Measurements from ENCODE around the gene PLEKHA6.

PLEKHA6 gene

DNA sequence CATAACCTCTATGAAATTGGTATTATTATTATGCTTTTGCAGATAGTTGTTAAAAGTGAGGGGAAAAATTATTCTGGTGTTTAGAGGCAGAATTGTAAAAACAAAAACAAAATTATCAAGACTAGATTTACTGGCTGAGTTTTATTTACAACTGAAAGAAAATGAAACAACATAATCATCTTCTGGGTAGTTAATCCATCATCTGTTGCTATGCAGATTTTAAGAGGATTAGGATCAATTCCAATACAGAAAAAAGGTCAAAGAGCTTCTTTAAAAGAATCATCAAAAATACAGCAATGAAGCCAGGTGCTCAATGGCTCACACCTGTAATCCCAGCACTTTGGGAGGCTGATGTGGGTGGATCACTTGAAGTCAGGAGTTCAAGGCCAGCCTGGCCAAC is 154.2 kb downstream of the PLEKHA6 start:
- H3K4me3 ChIP-seq (ENCODE audit: low read depth, low read length) = no peak overlapping the region
- no peak for DNase-seq (ENCODE audit: low read depth)
- TF ChIP-seq, protein P1, sequence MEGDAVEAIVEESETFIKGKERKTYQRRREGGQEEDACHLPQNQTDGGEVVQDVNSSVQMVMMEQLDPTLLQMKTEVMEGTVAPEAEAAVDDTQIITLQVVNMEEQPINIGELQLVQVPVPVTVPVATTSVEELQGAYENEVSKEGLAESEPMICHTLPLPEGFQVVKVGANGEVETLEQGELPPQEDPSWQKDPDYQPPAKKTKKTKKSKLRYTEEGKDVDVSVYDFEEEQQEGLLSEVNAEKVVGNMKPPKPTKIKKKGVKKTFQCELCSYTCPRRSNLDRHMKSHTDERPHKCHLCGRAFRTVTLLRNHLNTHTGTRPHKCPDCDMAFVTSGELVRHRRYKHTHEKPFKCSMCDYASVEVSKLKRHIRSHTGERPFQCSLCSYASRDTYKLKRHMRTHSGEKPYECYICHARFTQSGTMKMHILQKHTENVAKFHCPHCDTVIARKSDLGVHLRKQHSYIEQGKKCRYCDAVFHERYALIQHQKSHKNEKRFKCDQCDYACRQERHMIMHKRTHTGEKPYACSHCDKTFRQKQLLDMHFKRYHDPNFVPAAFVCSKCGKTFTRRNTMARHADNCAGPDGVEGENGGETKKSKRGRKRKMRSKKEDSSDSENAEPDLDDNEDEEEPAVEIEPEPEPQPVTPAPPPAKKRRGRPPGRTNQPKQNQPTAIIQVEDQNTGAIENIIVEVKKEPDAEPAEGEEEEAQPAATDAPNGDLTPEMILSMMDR (IDR thresholded peaks at IDR 0.05; ENCODE audit: control insufficient read depth, extremely low read depth, insufficient read depth) = no peak

DNA sequence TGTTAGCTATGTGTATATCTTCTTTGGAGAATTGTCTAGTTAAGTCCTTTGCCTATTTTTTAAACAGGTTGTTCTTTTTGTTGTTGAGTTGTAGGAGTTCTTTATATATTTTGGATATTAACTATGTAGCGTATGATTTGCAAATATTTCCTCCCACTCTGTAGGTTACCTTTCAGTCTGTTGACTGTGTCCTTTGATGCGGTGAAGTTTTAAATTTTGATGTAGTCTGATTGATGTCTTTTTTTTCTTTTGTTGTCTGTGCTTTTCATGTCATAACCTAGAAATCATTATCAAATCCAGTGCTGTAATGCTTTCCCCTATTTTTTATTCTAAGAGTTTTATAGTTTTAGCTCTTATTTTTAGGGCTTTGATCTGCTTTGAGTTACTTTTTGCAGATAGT is 154.8 kb downstream of the PLEKHA6 start:
- no peak overlapping the region for H3K4me3 ChIP-seq (ENCODE audit: low read depth, low read length)
- TF ChIP-seq, protein P1 (IDR thresholded peaks at IDR 0.05; ENCODE audit: control insufficient read depth, extremely low read depth, insufficient read depth) = no peak
- no peak for DNase-seq (ENCODE audit: low read depth)

DNA sequence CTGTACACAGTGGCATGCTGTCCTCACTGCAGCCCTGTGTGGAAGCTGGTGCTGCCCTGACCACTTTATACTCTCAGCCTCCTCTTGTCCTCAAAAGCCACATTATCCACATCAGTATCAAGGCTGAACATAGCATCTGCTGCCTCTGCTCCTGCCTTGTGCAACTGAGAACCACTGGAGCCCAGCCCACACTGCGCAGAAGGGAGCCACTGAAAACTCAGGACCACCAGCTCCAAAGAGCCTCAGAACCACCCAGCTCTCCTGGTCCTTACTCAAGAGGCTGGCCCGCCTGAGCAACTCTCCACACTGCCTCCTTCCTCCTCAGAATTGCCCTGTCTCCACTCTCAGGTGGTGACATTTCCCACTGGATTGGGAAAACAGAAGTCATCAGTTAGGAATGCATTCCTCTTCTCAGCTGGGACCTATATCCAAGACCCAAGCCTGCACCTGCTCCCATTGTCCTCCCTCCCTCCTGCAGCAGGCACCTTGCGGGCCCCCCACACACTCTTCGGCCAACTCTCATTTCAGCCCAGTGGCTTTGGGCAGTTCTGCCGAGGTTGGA is 156.4 kb downstream of the PLEKHA6 start:
- no peak for DNase-seq (ENCODE audit: low read depth)
- TF ChIP-seq, protein P1 (IDR thresholded peaks at IDR 0.05; ENCODE audit: control insufficient read depth, extremely low read depth, insufficient read depth) = no peak
- no peak overlapping the region for H3K4me3 ChIP-seq (ENCODE audit: low read depth, low read length)

DNA sequence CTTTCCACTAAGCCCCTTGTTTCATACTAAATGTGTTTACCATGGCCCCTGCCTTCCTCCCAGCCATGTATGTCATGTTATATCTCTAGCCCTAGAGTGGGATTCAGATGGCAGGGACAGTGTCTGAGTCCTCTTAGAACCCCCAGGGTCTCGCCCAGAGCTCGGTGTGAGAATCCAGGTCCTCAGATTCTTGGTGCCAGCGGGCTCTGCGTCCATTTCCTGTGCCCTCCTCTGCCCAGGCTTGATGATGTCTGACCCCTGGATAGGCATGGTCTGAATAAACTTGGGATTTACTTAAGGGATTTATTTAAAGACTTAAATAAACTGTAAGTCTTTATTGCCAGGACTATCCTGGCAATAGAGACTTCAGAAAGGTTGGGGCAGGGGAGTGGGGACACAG is 157.2 kb downstream of the PLEKHA6 start:
- H3K4me3 ChIP-seq (ENCODE audit: low read depth, low read length) = no peak overlapping the region
- TF ChIP-seq, protein P1 (IDR thresholded peaks at IDR 0.05; ENCODE audit: control insufficient read depth, extremely low read depth, insufficient read depth) = no peak
- no peak for DNase-seq (ENCODE audit: low read depth)

DNA sequence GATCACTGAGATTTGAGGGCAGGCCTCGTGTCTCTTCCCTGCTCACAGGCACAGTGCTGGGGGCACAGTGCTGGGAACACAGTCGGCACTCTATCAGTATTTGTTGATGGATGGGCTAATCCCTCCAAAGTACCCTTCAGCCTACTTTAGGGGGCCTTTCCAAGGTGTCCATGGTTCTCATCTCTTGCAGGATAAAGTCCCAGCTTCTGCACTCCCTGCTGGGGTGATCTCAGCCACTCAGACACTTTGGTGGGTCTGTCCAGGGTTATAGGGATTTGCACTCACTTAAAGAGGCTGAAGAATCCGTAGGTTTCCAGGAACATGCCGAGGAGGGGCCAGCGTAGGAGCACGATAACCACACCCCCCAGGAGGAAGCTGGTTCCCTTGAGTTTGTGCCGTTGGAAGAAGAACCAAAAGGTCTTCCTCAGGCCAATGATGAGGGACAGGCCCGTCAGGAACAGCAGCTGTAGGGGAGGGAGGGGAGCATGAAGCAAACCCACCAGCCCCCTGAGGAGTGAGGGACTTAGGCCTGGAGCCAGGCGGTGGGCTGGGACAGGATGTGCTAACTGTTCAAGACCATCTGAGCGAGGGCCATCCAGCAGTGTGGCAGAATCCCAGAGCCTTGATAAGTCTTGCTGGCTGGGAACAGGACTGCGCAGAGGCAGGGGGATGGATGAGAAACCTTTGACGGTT is 158.2 kb downstream of the PLEKHA6 start:
- no peak overlapping the region for H3K4me3 ChIP-seq (ENCODE audit: low read depth, low read length)
- DNase-seq (ENCODE audit: low read depth) = no peak
- TF ChIP-seq, protein P1 (IDR thresholded peaks at IDR 0.05; ENCODE audit: control insufficient read depth, extremely low read depth, insufficient read depth) = no peak

DNA sequence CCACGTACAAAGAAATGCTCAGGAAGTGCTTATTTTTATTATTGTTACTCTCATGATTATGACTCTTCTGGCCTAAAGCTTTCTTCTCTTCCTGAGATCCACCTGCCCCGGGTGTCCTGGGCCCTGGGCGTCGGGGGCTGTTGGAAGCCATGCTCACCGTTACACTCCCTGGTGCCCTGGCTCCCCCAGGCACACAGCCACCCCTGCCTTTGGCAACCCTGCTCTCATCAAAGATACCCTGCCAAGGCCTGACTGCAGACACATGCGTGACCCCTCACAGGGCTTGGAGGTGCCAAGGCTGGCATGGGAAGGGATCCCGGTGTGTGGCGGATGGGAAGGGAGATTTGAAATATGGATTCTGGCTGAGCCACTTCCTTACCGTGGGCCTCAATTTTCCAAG is 160.2 kb downstream of the PLEKHA6 start:
- no peak for DNase-seq (ENCODE audit: low read depth)
- H3K4me3 ChIP-seq (ENCODE audit: low read depth, low read length) = no peak overlapping the region
- TF ChIP-seq, protein P1 (IDR thresholded peaks at IDR 0.05; ENCODE audit: control insufficient read depth, extremely low read depth, insufficient read depth) = no peak

Data from LNCaP clone FGC (cell line).